Calu3 (cell line): ENCODE results near the gene FGR. TPM values are rescaled to one million over a fixed set of nuclear protein-coding genes. Genes with fewer than 3 reads are reported as not detected.

Experiments
- BruUV-seq: library from RNA; stranded (reverse); fragments of 400-500 nt; replicated peaks from 2 replicates; lab custom pipeline; 2021; lab: Mats Ljungman, UMichigan
- CTCF ChIA-PET: fragments of 300-600 bp; sonication (Branson Sonifier 250); formaldehyde crosslinking; loops from one replicate; lab custom pipeline; 2022; ENCODE audit warnings: antibody characterized with exemption; lab: Charles Lee
- DNase-seq: peaks from one replicate; pipeline ENCODE4 v3.0.0; 2022
- H3K27ac Mint-ChIP-seq: one replicate; pipeline ENCODE4 v1.8.0; 2022; ENCODE audit warnings: mixed read lengths; ENCODE audit not compliant: unreplicated experiment
- H3K27me3 Mint-ChIP-seq: one replicate; pipeline ENCODE4 v1.8.0; 2022; ENCODE audit warnings: mixed read lengths; ENCODE audit not compliant: unreplicated experiment
- H3K36me3 Mint-ChIP-seq: one replicate; pipeline ENCODE4 v1.8.0; 2022; ENCODE audit warnings: mild to moderate bottlenecking, moderate library complexity, mixed read lengths; ENCODE audit not compliant: insufficient read depth, unreplicated experiment
- H3K4me1 Mint-ChIP-seq: one replicate; pipeline ENCODE4 v1.8.0; 2022; ENCODE audit warnings: mild to moderate bottlenecking, low read depth, mixed read lengths; ENCODE audit not compliant: unreplicated experiment
- H3K4me3 Mint-ChIP-seq: one replicate; pipeline ENCODE4 v1.8.0; 2022; ENCODE audit warnings: mild to moderate bottlenecking, low read depth, moderate library complexity, mixed read lengths; ENCODE audit not compliant: unreplicated experiment
- H3K9me3 Mint-ChIP-seq: one replicate; pipeline ENCODE4 v1.8.0; 2022; ENCODE audit warnings: low read depth, mixed read lengths; ENCODE audit not compliant: unreplicated experiment
- intact Hi-C: fragments of 100-400 bp; cut with micrococcal nuclease; formaldehyde crosslinking; loops from one replicate; pipeline ENCODE4 v1.10.0; 2022; ENCODE audit not compliant: unreplicated experiment
- total RNA-seq: library from RNA; stranded (reverse); gene quantifications from 2 replicates; pipeline ENCODE4 v1.2.3, GENCODE V29; 2022
- TF ChIP-seq, protein P1 (sequence below): fragments of 200-600 bp; IDR thresholded peaks from one replicate; pipeline ENCODE4 v1.8.0; 2022; ENCODE audit warnings: antibody characterized with exemption; ENCODE audit not compliant: unreplicated experiment

Gene FGR
- total RNA-seq, 1 experiment from 2014 or later, result not detected

DNA sequence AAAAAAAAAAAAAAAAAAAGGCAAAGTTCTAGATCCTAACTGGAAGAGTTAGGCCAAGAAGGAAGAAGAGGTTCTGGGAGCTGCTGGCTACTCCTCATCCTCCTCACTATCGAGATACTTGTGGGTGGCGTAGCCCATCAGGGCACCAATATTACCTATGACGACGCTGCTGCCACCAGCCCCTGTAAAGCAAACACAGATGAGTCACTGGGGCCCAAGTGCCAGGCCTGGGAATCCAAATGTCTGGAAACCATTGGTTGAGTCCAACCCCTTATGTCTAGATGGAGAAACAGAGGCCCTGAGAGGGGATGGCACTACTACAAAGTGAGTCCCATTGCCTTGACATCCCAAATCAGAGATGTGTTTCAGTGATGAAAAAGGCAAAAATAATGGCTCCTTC lies 31.3 kb upstream of the FGR start:
- Mint-ChIP-seq H3K27me3 (no peaks in the 10 kb centered on the region), H3K9me3 (no peaks in the 10 kb centered on the region), H3K27ac (no peak overlapping the region), H3K4me3 (no peak overlapping the region), H3K4me1 (peaks cover 8% of the 10 kb centered on the region), H3K36me3 (no peaks in the 10 kb centered on the region)
- intact Hi-C loops, result no loop called here
- CTCF ChIA-PET, result interaction anchor here (0.6 to 1.0 kb wide), 2 partner anchors 27 to 91 kb away, joined by 3 read pairs; no protein-coding TSS in a partner anchor
- TF ChIP-seq, protein P1, sequence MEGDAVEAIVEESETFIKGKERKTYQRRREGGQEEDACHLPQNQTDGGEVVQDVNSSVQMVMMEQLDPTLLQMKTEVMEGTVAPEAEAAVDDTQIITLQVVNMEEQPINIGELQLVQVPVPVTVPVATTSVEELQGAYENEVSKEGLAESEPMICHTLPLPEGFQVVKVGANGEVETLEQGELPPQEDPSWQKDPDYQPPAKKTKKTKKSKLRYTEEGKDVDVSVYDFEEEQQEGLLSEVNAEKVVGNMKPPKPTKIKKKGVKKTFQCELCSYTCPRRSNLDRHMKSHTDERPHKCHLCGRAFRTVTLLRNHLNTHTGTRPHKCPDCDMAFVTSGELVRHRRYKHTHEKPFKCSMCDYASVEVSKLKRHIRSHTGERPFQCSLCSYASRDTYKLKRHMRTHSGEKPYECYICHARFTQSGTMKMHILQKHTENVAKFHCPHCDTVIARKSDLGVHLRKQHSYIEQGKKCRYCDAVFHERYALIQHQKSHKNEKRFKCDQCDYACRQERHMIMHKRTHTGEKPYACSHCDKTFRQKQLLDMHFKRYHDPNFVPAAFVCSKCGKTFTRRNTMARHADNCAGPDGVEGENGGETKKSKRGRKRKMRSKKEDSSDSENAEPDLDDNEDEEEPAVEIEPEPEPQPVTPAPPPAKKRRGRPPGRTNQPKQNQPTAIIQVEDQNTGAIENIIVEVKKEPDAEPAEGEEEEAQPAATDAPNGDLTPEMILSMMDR, result no peak
- no TSS peak for BruUV-seq
- DNase-seq, result no peak

DNA sequence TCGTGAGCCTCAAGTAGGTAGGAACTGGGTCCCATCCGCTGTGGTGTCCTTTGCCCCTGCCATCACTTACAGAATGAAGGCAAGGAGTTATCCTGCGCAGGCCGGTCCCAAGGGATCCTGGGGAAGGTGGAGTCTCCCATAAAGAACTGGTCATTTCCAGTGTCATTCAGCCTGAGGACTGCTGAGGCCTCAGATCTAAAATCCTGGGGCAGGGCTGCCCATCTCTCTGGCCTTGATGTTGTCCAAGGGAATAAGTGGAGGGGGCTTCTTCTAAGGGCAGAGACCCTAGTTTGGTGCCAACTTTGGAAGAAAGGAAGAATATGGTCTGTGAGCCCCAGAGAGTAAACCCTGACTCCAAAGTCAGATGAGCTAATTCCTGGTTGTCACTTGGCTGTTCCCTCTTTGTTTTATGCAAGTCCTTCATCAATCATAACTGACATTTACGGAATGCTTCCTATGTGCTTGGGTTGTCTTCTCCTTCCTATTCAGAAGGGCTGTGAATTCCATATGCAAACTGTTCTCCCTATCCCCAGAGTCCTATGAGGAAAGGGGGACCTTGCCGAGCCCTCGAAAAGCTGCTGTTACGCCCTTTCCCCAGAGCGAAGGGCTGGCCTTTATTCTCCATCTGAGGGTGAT lies 30.1 kb upstream of the FGR start:
- H3K4me3 Mint-ChIP-seq, result no peak overlapping the region
- no TSS peak for BruUV-seq
- H3K27me3 Mint-ChIP-seq, result no peaks in the 10 kb centered on the region
- CTCF ChIA-PET, result interaction anchor here (0.7 to 1.0 kb wide), 2 partner anchors 26 to 50 kb away, joined by 3 read pairs; no protein-coding TSS in a partner anchor
- TF ChIP-seq, protein P1, result no peak
- H3K9me3 Mint-ChIP-seq, result no peaks in the 10 kb centered on the region
- H3K4me1 Mint-ChIP-seq, result peaks cover 15% of the 10 kb centered on the region
- no peak for DNase-seq
- intact Hi-C loops, result no loop called here
- H3K36me3 Mint-ChIP-seq, result peaks cover 3% of the 10 kb centered on the region
- no peak overlapping the region for H3K27ac Mint-ChIP-seq

DNA sequence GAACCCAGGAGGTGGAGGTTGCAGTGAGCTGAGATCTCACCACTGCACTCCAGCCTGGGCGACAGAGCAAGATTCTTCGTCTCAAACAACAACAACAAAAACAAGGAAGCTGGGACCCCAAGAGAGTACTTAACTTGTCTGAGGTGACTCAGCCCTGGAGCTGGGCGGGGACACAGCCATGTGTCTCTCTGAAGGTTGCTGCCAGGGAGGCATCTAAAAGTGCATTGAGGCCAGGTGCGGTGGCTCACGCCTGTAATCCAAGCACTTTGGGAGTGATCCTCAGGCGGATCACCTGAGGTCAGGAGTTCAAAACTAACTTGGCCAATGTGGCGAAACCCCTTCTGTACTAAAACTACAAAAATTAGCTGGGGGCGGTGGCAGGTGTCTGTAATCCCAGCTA lies 29.3 kb upstream of the FGR start:
- intact Hi-C loops, result loop anchor here (5.0 kb wide), 1 partner anchor 107 kb away; no protein-coding TSS in a partner anchor
- Mint-ChIP-seq H3K36me3 (peaks cover 9% of the 10 kb centered on the region), H3K4me1 (peaks cover 17% of the 10 kb centered on the region), H3K9me3 (no peaks in the 10 kb centered on the region), H3K27me3 (no peaks in the 10 kb centered on the region), H3K27ac (no peak overlapping the region), H3K4me3 (no peak overlapping the region)
- no TSS peak for BruUV-seq
- CTCF ChIA-PET, result interaction anchor here (0.7 to 1.5 kb wide), 3 partner anchors 49 to 248 kb away, joined by 3 to 6 read pairs (median 4); no protein-coding TSS in a partner anchor
- TF ChIP-seq, protein P1, result no peak
- DNase-seq, result no peak

DNA sequence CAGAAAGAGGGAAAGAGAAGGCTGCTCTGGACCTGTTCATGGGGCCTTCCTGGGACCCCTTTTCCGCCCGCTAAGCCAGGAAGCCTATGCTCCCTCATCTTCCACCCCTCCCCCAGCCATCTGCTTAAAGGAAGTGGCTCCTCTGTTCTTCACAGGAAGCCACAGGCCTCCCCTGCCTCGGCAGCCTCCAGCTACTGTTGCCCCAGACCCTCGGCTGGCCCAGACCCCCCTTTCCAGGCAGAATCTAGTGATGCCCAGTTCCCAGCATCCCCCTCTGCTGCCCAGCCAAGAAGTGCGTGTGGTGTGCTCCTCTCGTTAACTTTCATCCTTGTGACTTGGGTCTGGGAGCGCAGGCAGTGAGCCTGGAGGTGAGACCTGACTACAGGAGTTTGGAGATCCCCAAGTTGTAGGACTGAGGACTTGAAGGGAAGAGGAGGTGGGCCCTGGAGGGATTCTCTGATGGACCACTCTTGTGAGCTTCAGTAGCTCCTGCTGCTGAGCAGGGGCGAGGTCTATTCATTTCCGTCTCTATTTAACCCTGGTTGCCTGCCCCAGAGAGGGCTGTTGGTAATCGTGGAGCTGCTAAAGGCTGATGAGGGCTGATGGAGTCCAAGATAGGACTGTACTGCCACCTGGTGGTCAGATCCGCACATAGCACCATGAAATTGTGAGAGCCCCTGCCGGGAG lies 27.9 kb upstream of the FGR start:
- BruUV-seq, result no TSS peak

More for the DNA sequence above, 27.9 kb upstream of the FGR start:
- Mint-ChIP-seq H3K9me3 (no peaks in the 10 kb centered on the region), H3K4me1 (peaks cover 27% of the 10 kb centered on the region), H3K27ac (peak overlapping the region; percentile 82), H3K36me3 (peaks cover 17% of the 10 kb centered on the region), H3K27me3 (no peaks in the 10 kb centered on the region), H3K4me3 (no peak overlapping the region)
- DNase-seq, result peak; percentile 80
- TF ChIP-seq, protein P1, result peak; percentile 76
- intact Hi-C loops, result loop anchor here (1.0 to 5.0 kb wide), 2 partner anchors 57 to 106 kb away; no protein-coding TSS in a partner anchor
- CTCF ChIA-PET, result interaction anchor here (0.6 to 1.5 kb wide), 11 partner anchors 19 to 362 kb away, joined by 3 to 7 read pairs (median 3); no protein-coding TSS in a partner anchor
